BLaER1 treated with 17β-estradiol and CSF1 and Interleukin-3, amounts not matched to agents 10 nM and 100 nM (cell line): ENCODE data around the gene MPV17L2.

Source experiments
- H3K27ac ChIP-seq, 11 experiments: shearing (Covaris generic); formaldehyde crosslinking; 2 replicates each; pipeline ENCODE4 v1.8.1; 2022
- H3K27me3 ChIP-seq, 11 experiments: shearing (Covaris generic); formaldehyde crosslinking; 2 replicates each; pipeline ENCODE4 v1.8.1; 2022
- H3K36me3 ChIP-seq, 11 experiments: shearing (Covaris generic); formaldehyde crosslinking; 2 replicates each; pipeline ENCODE4 v1.8.1; 2022
- H3K4me1 ChIP-seq, 10 experiments: shearing (Covaris generic); formaldehyde crosslinking; 2 replicates each; pipeline ENCODE4 v1.8.1; 2022
- H3K4me2 ChIP-seq, 11 experiments: shearing (Covaris generic); formaldehyde crosslinking; 2 replicates each; pipeline ENCODE4 v1.8.1; 2022
- H3K4me3 ChIP-seq, 10 experiments: shearing (Covaris generic); formaldehyde crosslinking; 2 replicates each; pipeline ENCODE4 v1.8.1; 2022
- H3K9ac ChIP-seq, 11 experiments: shearing (Covaris generic); formaldehyde crosslinking; 2 replicates each; pipeline ENCODE4 v1.8.1; 2022
- H3K9me3 ChIP-seq, 11 experiments: shearing (Covaris generic); formaldehyde crosslinking; replicated peaks in 1 of 11; 2 replicates each; pipeline ENCODE4 v1.8.1; 2022
- H4K20me1 ChIP-seq, 11 experiments: shearing (Covaris generic); formaldehyde crosslinking; 2 replicates each; pipeline ENCODE4 v1.8.1; 2022
- Cebpa-rat ChIP-seq, 11 experiments: shearing (Covaris generic); IDR thresholded peaks; 2 replicates each; pipeline ENCODE4 v1.8.1; 2022

Gene MPV17L2

GRCh38 chr19:18192673-18193387 is at the start of gene MPV17L2:
MPV17L2 (plus strand) TSS chr19:18193218; CDS start chr19:18193282, 64 bp downstream.
- H4K20me1 ChIP-seq: peaks cover 0 to 18% (median 0%) of the 10 kb centered on the region in 11 experiments; a peak in 5 of 22 replicates
- H3K27me3 ChIP-seq: no peaks in the 10 kb centered on the region
- peaks cover 28 to 52% (median 47%) of the 10 kb centered on the region in 10 experiments for H3K4me1 ChIP-seq
- H3K36me3 ChIP-seq: peaks cover 12 to 29% (median 18%) of the 10 kb centered on the region in 11 experiments
- H3K27ac ChIP-seq: peak within 1 kb of the TSS; percentile 76 to 89 (median 84)
- H3K9ac ChIP-seq: peak within 1 kb of the TSS; percentile 81 to 94 (median 85)
- peak within 1 kb of the TSS; percentile 85 to 100 (median 98) for H3K4me2 ChIP-seq
- H3K4me3 ChIP-seq: peak within 1 kb of the TSS; percentile 68 to 96 (median 84)
- no peak for TF ChIP-seq Cebpa-rat (IDR thresholded peaks at IDR 0.05)
- no peaks in the 10 kb centered on the region for H3K9me3 ChIP-seq

GRCh38 chr19:18143902-18144301 is 49.1 kb upstream of the MPV17L2 start:
- no peak overlapping the region for H3K4me2 ChIP-seq
- H3K9ac ChIP-seq: no peak overlapping the region
- no peaks in the 10 kb centered on the region for H3K9me3 ChIP-seq
- H3K27ac ChIP-seq: no peak overlapping the region
- no peak overlapping the region for H3K4me3 ChIP-seq
- H3K27me3 ChIP-seq: no peaks in the 10 kb centered on the region
- TF ChIP-seq Cebpa-rat (IDR thresholded peaks at IDR 0.05): no peak
- peaks cover 0 to 4% (median 0%) of the 10 kb centered on the region in 11 experiments; a peak in 3 of 22 replicates for H4K20me1 ChIP-seq
- H3K4me1 ChIP-seq: no peaks in the 10 kb centered on the region
- H3K36me3 ChIP-seq: peaks cover 82 to 98% (median 91%) of the 10 kb centered on the region in 11 experiments

DNA sequence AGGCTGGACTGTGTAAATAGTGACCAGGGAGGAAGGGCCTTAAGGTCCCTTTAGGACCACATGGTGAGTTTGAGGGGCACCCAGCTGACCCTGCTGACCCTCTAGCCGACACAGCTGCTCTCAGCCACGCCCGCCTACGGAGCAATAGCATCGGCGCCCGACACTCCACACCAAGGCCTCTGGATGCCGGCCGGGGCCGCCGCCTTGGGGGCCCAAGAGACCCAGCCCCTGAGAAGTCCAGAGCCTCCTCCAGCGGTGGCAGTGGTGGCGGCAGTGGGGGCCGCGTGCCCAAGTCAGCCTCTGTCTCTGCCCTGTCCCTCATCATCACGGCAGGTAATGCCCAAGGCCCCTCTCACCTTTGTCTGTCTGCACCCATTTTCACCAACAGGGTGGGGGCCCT is 48.7 kb upstream of the MPV17L2 start:
- no peak overlapping the region for H3K27ac ChIP-seq
- peaks cover 80 to 98% (median 88%) of the 10 kb centered on the region in 11 experiments for H3K36me3 ChIP-seq
- H3K27me3 ChIP-seq: no peaks in the 10 kb centered on the region
- no peak overlapping the region for H3K9ac ChIP-seq
- no peak overlapping the region for H3K4me2 ChIP-seq
- no peak for TF ChIP-seq Cebpa-rat (IDR thresholded peaks at IDR 0.05)
- H3K4me3 ChIP-seq: no peak overlapping the region
- H4K20me1 ChIP-seq: peaks cover 0 to 4% (median 0%) of the 10 kb centered on the region in 11 experiments; a peak in 3 of 22 replicates
- no peaks in the 10 kb centered on the region for H3K4me1 ChIP-seq
- no peaks in the 10 kb centered on the region for H3K9me3 ChIP-seq

- Histone ChIP-seq H3K27ac (no peak overlapping the region), H4K20me1 (peaks cover 0 to 4% (median 0%) of the 10 kb centered on the region in 11 experiments; a peak in 3 of 22 replicates), H3K9ac (no peak overlapping the region), H3K27me3 (no peaks in the 10 kb centered on the region), H3K4me2 (no peak overlapping the region), H3K9me3 (no peaks in the 10 kb centered on the region), H3K4me3 (no peak overlapping the region), H3K4me1 (no peaks in the 10 kb centered on the region), H3K36me3 (peaks cover 82 to 100% (median 86%) of the 10 kb centered on the region in 11 experiments)
- no peak for TF ChIP-seq Cebpa-rat (IDR thresholded peaks at IDR 0.05)
These were observed 48.1 kb upstream of the MPV17L2 start for GRCh38 chr19:18144906-18145305.

- no peak overlapping the region for H3K27ac ChIP-seq
- H3K9ac ChIP-seq: no peak overlapping the region
- no peaks in the 10 kb centered on the region for H3K27me3 ChIP-seq
- H3K4me1 ChIP-seq: no peaks in the 10 kb centered on the region
- peaks cover 78 to 99% (median 85%) of the 10 kb centered on the region in 11 experiments for H3K36me3 ChIP-seq
- no peak for TF ChIP-seq Cebpa-rat (IDR thresholded peaks at IDR 0.05)
- H3K9me3 ChIP-seq: no peaks in the 10 kb centered on the region
- no peak overlapping the region for H3K4me2 ChIP-seq
- H3K4me3 ChIP-seq: no peak overlapping the region
- H4K20me1 ChIP-seq: peaks cover 0 to 4% (median 0%) of the 10 kb centered on the region in 11 experiments; a peak in 3 of 22 replicates
These were observed 47.5 kb upstream of the MPV17L2 start for GRCh38 chr19:18145391-18145999.

DNA sequence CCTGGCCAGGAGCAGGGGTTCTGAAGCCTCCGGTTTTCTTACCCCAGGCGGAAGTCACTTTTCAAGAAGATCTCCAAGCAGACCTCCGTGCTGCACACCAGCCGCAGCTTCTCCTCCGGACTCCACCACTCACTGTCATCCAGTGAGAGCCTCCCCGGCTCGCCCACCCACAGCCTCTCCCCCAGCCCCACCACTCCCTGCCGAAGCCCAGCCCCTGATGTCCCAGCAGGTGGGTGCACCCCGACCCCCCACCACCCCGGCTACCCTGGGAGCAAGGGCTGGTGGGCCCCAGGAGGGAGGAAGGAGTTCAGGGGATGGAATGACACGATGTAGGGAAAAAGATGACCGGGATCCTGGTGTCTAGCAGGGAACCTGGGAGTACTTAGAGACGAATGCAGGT is 45.6 kb upstream of the MPV17L2 start:
- TF ChIP-seq Cebpa-rat (IDR thresholded peaks at IDR 0.05): no peak
- no peak overlapping the region for H3K4me2 ChIP-seq
- H4K20me1 ChIP-seq: peaks cover 0 to 4% (median 0%) of the 10 kb centered on the region in 11 experiments; a peak in 3 of 22 replicates
- H3K27me3 ChIP-seq: no peaks in the 10 kb centered on the region
- H3K4me3 ChIP-seq: no peak overlapping the region
- no peak overlapping the region for H3K9ac ChIP-seq
- no peak overlapping the region for H3K27ac ChIP-seq
- no peaks in the 10 kb centered on the region for H3K9me3 ChIP-seq
- peaks cover 11 to 16% (median 13%) of the 10 kb centered on the region in 10 experiments for H3K4me1 ChIP-seq
- peaks cover 59 to 82% (median 69%) of the 10 kb centered on the region in 11 experiments for H3K36me3 ChIP-seq

- Histone ChIP-seq H3K27me3 (no peaks in the 10 kb centered on the region), H3K36me3 (peaks cover 37 to 61% (median 47%) of the 10 kb centered on the region in 11 experiments), H4K20me1 (peaks cover 0 to 12% (median 8%) of the 10 kb centered on the region in 11 experiments; a peak in 15 of 22 replicates), H3K4me2 (no peak overlapping the region), H3K27ac (no peak overlapping the region), H3K9me3 (no peaks in the 10 kb centered on the region), H3K4me3 (no peak overlapping the region), H3K4me1 (peaks cover 19 to 29% (median 24%) of the 10 kb centered on the region in 10 experiments), H3K9ac (no peak overlapping the region)
- no peak for TF ChIP-seq Cebpa-rat (IDR thresholded peaks at IDR 0.05)
These were observed 43.4 kb upstream of the MPV17L2 start for GRCh38 chr19:18149596-18149975.

- Histone ChIP-seq H3K27ac (peak overlapping the region in 10 of 11 experiments; percentile 85 to 99 (median 96); a peak in 15 of 22 replicates), H4K20me1 (peaks cover 0 to 23% (median 12%) of the 10 kb centered on the region in 11 experiments; a peak in 14 of 22 replicates), H3K4me2 (peak overlapping the region; percentile 71 to 99 (median 98)), H3K9ac (peak overlapping the region; percentile 83 to 98 (median 94); a peak in 19 of 22 replicates), H3K4me3 (peak overlapping the region in 2 of 10 experiments; percentile 79 to 89; a peak in 1 of 20 replicates), H3K27me3 (no peaks in the 10 kb centered on the region), H3K36me3 (peaks cover 23 to 55% (median 41%) of the 10 kb centered on the region in 11 experiments), H3K9me3 (no peaks in the 10 kb centered on the region), H3K4me1 (peaks cover 27 to 36% (median 30%) of the 10 kb centered on the region in 10 experiments)
- TF ChIP-seq Cebpa-rat (IDR thresholded peaks at IDR 0.05): no peak
These were observed 42.0 kb upstream of the MPV17L2 start for GRCh38 chr19:18150776-18151624.
